NB4 (cell line): ENCODE results near the gene MUC16.

Experiments used
- DNase-seq: peaks from one replicate; pipeline ENCODE4 v3.0.0; 2010; ENCODE audit warnings: low read depth
- H3K4me3 ChIP-seq: one replicate; pipeline ENCODE4 v1.5.1; 2011; ENCODE audit warnings: mild to moderate bottlenecking, low read depth, low read length, moderate library complexity
- MYC ChIP-seq: IDR thresholded peaks from 2 replicates; pipeline ENCODE4 v1.6.1; 2011; ENCODE audit warnings: low read depth, low read length
- POLR2A ChIP-seq: IDR thresholded peaks from 2 replicates; pipeline ENCODE4 v1.6.1; 2011; ENCODE audit warnings: mild to moderate bottlenecking; ENCODE audit not compliant: insufficient read length; ENCODE audit errors: extremely low read depth
- TF ChIP-seq, protein P1 (sequence below): IDR thresholded peaks from one replicate; pipeline ENCODE4 v1.5.1; 2012; ENCODE audit warnings: low read depth, low read length
- TF ChIP-seq, protein P2 (sequence below): IDR thresholded peaks from 2 replicates; pipeline ENCODE4 v1.6.1; 2011; ENCODE audit warnings: low read depth, low read length

Gene MUC16

DNA sequence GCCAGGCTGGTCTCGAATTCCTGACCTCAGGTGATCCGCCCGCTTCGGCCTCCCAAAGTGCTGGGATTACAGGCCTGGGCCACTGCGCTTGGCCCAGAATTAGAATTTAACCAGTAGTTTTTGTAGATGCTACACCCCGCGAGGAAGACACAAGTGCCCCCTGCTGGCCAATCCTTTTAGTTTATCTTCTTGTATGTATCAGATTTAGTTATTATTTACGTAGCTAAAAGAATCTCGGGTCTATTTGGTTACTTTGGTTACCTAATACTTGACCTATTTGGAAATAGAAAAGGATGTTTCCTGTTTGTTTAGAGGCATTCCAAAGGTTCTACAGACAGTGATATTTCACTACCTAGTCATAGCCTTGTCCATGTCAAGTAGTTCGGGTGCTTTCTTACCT lies 22.0 kb downstream of the MUC16 start:
- TF ChIP-seq, protein P1, sequence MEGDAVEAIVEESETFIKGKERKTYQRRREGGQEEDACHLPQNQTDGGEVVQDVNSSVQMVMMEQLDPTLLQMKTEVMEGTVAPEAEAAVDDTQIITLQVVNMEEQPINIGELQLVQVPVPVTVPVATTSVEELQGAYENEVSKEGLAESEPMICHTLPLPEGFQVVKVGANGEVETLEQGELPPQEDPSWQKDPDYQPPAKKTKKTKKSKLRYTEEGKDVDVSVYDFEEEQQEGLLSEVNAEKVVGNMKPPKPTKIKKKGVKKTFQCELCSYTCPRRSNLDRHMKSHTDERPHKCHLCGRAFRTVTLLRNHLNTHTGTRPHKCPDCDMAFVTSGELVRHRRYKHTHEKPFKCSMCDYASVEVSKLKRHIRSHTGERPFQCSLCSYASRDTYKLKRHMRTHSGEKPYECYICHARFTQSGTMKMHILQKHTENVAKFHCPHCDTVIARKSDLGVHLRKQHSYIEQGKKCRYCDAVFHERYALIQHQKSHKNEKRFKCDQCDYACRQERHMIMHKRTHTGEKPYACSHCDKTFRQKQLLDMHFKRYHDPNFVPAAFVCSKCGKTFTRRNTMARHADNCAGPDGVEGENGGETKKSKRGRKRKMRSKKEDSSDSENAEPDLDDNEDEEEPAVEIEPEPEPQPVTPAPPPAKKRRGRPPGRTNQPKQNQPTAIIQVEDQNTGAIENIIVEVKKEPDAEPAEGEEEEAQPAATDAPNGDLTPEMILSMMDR: peak; percentile 63
- TF ChIP-seq POLR2A (no peak), MYC (no peak)
- TF ChIP-seq, protein P2, sequence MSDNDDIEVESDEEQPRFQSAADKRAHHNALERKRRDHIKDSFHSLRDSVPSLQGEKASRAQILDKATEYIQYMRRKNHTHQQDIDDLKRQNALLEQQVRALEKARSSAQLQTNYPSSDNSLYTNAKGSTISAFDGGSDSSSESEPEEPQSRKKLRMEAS: no peak
- peak; percentile 79 for DNase-seq

DNA sequence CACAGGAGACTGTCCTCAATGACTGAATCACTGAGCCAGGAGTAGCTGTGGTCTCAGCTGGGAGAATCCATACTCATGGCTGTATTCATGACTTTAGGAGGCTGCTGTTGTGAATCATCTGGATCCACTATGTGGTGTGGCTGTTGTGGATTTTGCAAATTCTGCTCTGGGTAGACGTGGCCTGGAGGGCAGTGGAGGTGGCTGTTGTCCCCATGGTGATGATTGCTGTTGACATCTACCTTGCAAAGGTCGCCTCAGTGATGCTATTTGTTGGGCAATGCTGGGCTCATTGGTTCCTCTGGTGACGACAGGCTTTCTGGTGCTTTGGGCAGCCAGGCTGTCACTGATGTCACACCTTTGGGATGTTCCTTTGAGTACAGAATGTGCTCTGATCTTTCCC lies 23.9 kb downstream of the MUC16 start:
- TF ChIP-seq, protein P1: no peak
- no peak for TF ChIP-seq MYC
- TF ChIP-seq, protein P2: no peak
- TF ChIP-seq POLR2A: no peak
- no peak for DNase-seq
- H3K4me3 ChIP-seq: no peak overlapping the region

More for the DNA sequence above, 22.0 kb downstream of the MUC16 start:
- no peak overlapping the region for H3K4me3 ChIP-seq

DNA sequence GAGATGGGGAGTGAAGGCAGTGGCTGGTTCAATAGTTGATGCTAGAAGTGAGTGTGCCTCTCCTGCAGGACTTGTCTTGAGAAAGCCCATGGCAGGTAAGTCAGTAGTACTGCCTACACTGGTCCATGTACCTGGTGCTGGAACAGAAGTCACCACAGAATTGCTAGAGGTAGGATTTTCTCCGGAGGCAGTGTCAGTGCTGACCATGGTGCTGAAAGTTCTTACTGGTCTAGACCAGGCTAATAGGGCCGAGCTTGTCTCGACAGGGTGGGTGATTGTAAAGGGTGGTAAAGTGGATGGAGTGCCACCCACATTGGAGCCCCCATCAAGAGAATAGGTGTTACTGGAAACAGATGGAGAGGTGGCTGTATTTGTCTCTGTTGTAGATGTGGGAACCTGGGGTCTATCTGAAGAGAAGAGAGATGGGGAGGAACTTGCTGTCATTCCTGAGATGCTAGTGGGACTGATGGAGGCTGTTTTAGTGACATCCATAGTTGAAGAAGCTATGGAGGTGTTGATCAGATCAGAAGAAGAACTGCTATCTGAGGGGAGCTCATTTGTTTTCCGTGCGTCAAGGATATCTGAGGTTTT lies 36.6 kb downstream of the MUC16 start:
- peak; percentile 68 for DNase-seq
- TF ChIP-seq, protein P1: no peak
- TF ChIP-seq, protein P2: no peak
- no peak for TF ChIP-seq POLR2A
- TF ChIP-seq MYC: no peak
- H3K4me3 ChIP-seq: no peak overlapping the region

DNA sequence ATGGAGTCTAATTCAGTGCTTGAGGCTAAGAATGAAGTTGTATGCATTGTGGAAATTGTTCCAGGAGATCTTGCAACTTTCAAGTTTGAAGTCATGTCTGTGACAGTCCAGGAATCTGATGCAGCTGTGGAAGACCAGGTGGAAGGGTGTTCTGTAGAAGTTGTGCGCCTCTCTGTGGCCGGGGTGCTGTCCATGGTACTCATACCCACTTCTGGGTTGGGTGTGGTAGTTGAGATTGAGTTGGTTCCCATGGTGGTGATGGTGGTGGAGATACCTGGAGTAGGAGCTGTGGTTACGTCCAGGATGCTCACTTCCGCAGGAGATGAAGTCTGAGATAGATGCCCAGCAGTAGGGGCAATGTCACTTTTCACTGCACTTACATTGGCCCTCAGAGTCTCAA lies 44.3 kb downstream of the MUC16 start:
- TF ChIP-seq MYC (no peak), POLR2A (no peak)
- TF ChIP-seq, protein P2: no peak; the same call in 1 of the 2 replicates
- TF ChIP-seq, protein P1: no peak
- peak; percentile 58 for DNase-seq
- H3K4me3 ChIP-seq: no peak overlapping the region
